DND-41 (cell line): ENCODE data around the gene CSF3.

Experiments
- ATAC-seq: fragments of 200-7000 bp; cut with Tn5 transposase; 3 replicates; pipeline ENCODE4 v1.9.1; 2021; ENCODE audit warnings: low read depth; ENCODE audit not compliant: insufficient read depth
- DNase-seq: peaks from one replicate; pipeline ENCODE4 v3.0.0-alpha.2; 2020
- H2AFZ ChIP-seq: 2 replicates; pipeline ENCODE4 v1.6.0; 2012; ENCODE audit warnings: low read depth, low read length
- H3K27ac ChIP-seq: 2 replicates; pipeline ENCODE4 v1.5.1; 2012; ENCODE audit warnings: low read length, inconsistent platforms
- H3K27me3 ChIP-seq: fragments of 200-600 bp; sonication (generic); 2 replicates; pipeline ENCODE4 v1.6.0; 2012; ENCODE audit warnings: low read length, mild to moderate bottlenecking, inconsistent platforms; ENCODE audit not compliant: insufficient read depth, poor library complexity
- H3K36me3 ChIP-seq: 2 replicates; pipeline ENCODE4 v1.5.1; 2012; ENCODE audit warnings: low read length, inconsistent platforms; ENCODE audit not compliant: insufficient read depth
- H3K4me1 ChIP-seq: 2 replicates; pipeline ENCODE4 v1.5.1; 2012; ENCODE audit warnings: mild to moderate bottlenecking, low read length; ENCODE audit not compliant: insufficient read depth
- H3K4me2 ChIP-seq: 2 replicates; pipeline ENCODE4 v1.6.0; 2012; ENCODE audit warnings: mild to moderate bottlenecking, moderate library complexity, low read length, inconsistent platforms; ENCODE audit not compliant: insufficient read depth
- H3K4me3 ChIP-seq, 2 experiments: fragments of 200-600 bp in 1 of 2; shearing (Covaris generic) in 1 of 2; 2 replicates each; pipeline ENCODE4 v1.5.1; 2012 to 2016; ENCODE audit warnings: inconsistent platforms in 2 of 2, low read length in 2 of 2, mild to moderate bottlenecking in 2 of 2, low read depth in 1 of 2, moderate library complexity in 1 of 2
- H3K79me2 ChIP-seq: 2 replicates; pipeline ENCODE4 v1.6.0; 2012; ENCODE audit warnings: low read length, inconsistent platforms; ENCODE audit not compliant: insufficient read depth
- H3K9ac ChIP-seq: 2 replicates; pipeline ENCODE4 v1.6.0; 2012; ENCODE audit warnings: low read depth, mild to moderate bottlenecking, inconsistent platforms, low read length, moderate library complexity
- H3K9me3 ChIP-seq: 2 replicates; pipeline ENCODE4 v1.5.1; 2012; ENCODE audit warnings: low read length, moderate library complexity, mild to moderate bottlenecking, inconsistent platforms; ENCODE audit not compliant: insufficient read depth, severe bottlenecking
- H4K20me1 ChIP-seq: 2 replicates; pipeline ENCODE4 v1.6.0; 2012; ENCODE audit warnings: low read length; ENCODE audit not compliant: insufficient read depth
- EZH2 ChIP-seq: IDR thresholded peaks from 3 replicates; pipeline ENCODE4 v1.6.1; 2012; ENCODE audit warnings: borderline replicate concordance, low read depth, mild to moderate bottlenecking, moderate library complexity, low read length, inconsistent platforms; ENCODE audit not compliant: severe bottlenecking
- TF ChIP-seq, protein P1 (sequence below): IDR thresholded peaks from 2 replicates; pipeline ENCODE4 v1.5.1; 2012; ENCODE audit warnings: borderline replicate concordance, low read length, moderate library complexity, mild to moderate bottlenecking; ENCODE audit not compliant: poor library complexity, severe bottlenecking; ENCODE audit errors: extremely low read depth

The CSF3 gene

DNA sequence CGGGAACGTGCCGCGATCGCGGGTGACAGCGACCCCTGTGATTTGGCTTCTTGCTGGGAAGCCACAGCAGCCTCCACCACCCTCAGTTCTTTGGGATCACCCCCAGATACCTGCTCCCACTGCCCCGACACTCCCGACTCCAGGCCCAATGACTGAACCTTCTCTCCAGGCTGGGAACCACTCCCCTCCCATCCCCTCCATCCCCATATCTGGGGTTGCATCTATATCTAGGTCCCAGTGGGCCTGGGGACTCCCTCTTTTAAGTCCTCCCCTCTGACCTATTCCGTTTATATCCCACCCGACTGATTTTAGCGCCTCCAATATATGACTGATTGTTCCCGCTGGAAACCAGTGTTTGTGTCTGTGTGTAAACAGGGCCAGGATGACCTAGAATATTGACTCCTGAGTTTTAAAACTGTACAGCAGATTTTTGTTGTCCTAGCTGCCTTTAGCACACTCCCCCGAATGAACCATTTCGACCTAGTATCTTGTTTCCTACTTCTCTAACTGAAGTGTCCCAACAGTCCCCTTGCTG is 34.0 kb upstream of the CSF3 start:
- peak overlapping the region; percentile 64 to 87 for H3K4me3 ChIP-seq
- H3K36me3 ChIP-seq, result peaks cover 28% of the 10 kb centered on the region
- TF ChIP-seq EZH2, result no peak
- TF ChIP-seq, protein P1, sequence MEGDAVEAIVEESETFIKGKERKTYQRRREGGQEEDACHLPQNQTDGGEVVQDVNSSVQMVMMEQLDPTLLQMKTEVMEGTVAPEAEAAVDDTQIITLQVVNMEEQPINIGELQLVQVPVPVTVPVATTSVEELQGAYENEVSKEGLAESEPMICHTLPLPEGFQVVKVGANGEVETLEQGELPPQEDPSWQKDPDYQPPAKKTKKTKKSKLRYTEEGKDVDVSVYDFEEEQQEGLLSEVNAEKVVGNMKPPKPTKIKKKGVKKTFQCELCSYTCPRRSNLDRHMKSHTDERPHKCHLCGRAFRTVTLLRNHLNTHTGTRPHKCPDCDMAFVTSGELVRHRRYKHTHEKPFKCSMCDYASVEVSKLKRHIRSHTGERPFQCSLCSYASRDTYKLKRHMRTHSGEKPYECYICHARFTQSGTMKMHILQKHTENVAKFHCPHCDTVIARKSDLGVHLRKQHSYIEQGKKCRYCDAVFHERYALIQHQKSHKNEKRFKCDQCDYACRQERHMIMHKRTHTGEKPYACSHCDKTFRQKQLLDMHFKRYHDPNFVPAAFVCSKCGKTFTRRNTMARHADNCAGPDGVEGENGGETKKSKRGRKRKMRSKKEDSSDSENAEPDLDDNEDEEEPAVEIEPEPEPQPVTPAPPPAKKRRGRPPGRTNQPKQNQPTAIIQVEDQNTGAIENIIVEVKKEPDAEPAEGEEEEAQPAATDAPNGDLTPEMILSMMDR, result peak; percentile 23
- peaks cover 42% of the 10 kb centered on the region for H3K4me1 ChIP-seq
- H3K9me3 ChIP-seq, result no peaks in the 10 kb centered on the region
- H2AFZ ChIP-seq, result peak overlapping the region; percentile 62
- H3K4me2 ChIP-seq, result peak overlapping the region; percentile 93
- H3K9ac ChIP-seq, result peak overlapping the region; percentile 83
- H3K27ac ChIP-seq, result peak overlapping the region; percentile 80
- DNase-seq (no peak), ATAC-seq (no peak)
- peaks cover 21% of the 10 kb centered on the region for H4K20me1 ChIP-seq
- no peaks in the 10 kb centered on the region for H3K27me3 ChIP-seq
- peaks cover 44% of the 10 kb centered on the region for H3K79me2 ChIP-seq

- H3K4me3 ChIP-seq, result peak overlapping the region; percentile 64 to 87
- ATAC-seq (no peak), DNase-seq (no peak)
- H3K36me3 ChIP-seq, result peaks cover 34% of the 10 kb centered on the region
- H2AFZ ChIP-seq, result no peak overlapping the region
- peak overlapping the region; percentile 93 for H3K4me2 ChIP-seq
- peak overlapping the region; percentile 83 for H3K9ac ChIP-seq
- H3K27me3 ChIP-seq, result no peaks in the 10 kb centered on the region
- H3K4me1 ChIP-seq, result peaks cover 42% of the 10 kb centered on the region
- no peaks in the 10 kb centered on the region for H3K9me3 ChIP-seq
- peak overlapping the region; percentile 80 for H3K27ac ChIP-seq
- H4K20me1 ChIP-seq, result peaks cover 25% of the 10 kb centered on the region
- TF ChIP-seq, protein P1, result no peak
- no peak for TF ChIP-seq EZH2
- peaks cover 44% of the 10 kb centered on the region for H3K79me2 ChIP-seq
These were observed 33.4 kb upstream of the CSF3 start for GRCh38 chr17:39981766-39982375.

DNA sequence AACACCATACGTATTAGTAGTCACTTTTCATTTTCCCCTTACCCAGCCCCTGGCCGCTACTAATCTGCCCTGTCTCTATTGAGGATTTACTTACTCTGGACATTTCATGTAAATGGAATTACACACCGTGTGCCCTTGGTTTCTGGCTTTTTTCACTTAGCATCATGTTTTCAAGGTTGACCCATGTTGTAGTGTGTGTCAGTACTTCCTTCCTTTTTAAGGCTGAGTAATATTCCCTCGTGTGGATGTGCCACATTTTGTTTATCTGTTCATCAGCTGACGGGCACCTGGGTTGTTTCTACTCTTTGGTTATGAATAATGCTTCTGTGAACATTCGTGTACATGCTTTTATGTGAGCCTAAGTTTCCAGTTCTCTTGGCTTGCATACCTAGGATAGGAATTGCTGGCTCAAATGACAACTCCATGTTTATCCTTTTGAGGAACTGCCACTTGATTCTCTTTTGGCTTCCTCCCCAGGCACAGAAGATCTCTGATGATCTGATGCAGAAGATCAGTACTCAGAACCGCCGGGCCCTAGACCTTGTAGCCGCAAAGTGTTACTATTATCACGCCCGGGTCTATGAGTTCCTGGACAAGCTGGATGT is 26.9 kb upstream of the CSF3 start:
- DNase-seq, result no peak
- Histone ChIP-seq H3K27me3 (no peaks in the 10 kb centered on the region), H3K27ac (no peak overlapping the region), H3K9ac (no peak overlapping the region), H2AFZ (no peak overlapping the region), H4K20me1 (peaks cover 25% of the 10 kb centered on the region), H3K9me3 (no peaks in the 10 kb centered on the region), H3K4me3 (no peak overlapping the region), H3K36me3 (peaks cover 96% of the 10 kb centered on the region), H3K4me1 (peaks cover 10% of the 10 kb centered on the region; the same call in 1 of the 2 replicates), H3K4me2 (no peak overlapping the region), H3K79me2 (peaks cover 19% of the 10 kb centered on the region)
- TF ChIP-seq, protein P1, result no peak
- no peak for TF ChIP-seq EZH2
- no peak for ATAC-seq
